Osteoblast (primary cell): ENCODE results near the gene SOX5. TPM values are rescaled to one million over a fixed set of nuclear protein-coding genes. Genes with fewer than 3 reads are reported as not detected.
A peak's percentile ranks its signal among the peaks of the same experiment; 100 is the strongest.
"Not testable (repeated sequence)": the region's sequence is repeated elsewhere in the genome, so short reads cannot be mapped to it uniquely, and the experiment has no call there.

Source experiments
- DNase-seq: peaks from one replicate; pipeline ENCODE4 v3.0.0; 2011; ENCODE audit warnings: low spot score, mixed read lengths; ENCODE audit not compliant: insufficient read length; ENCODE audit errors: missing footprints
- H2AFZ ChIP-seq: 2 replicates; pipeline ENCODE4 v1.6.0; 2011; ENCODE audit warnings: mild to moderate bottlenecking, low read length
- H3K27ac ChIP-seq: 2 replicates; pipeline ENCODE4 v1.5.1; 2011; ENCODE audit warnings: mild to moderate bottlenecking, low read depth, low read length, moderate library complexity
- H3K27me3 ChIP-seq: 2 replicates; pipeline ENCODE4 v1.6.0; 2012; ENCODE audit warnings: mild to moderate bottlenecking, control low read depth, inconsistent platforms, low read length, moderate library complexity; ENCODE audit not compliant: insufficient read depth
- H3K36me3 ChIP-seq: 2 replicates; pipeline ENCODE4 v1.5.1; 2011; ENCODE audit warnings: mild to moderate bottlenecking, low read length, control low read depth, moderate library complexity; ENCODE audit not compliant: insufficient read depth
- H3K4me1 ChIP-seq: 2 replicates; pipeline ENCODE4 v1.5.1; 2011; ENCODE audit warnings: mild to moderate bottlenecking, low read length, control low read depth, moderate library complexity; ENCODE audit not compliant: insufficient read depth
- H3K4me2 ChIP-seq: 2 replicates; pipeline ENCODE4 v1.6.0; 2011; ENCODE audit warnings: mild to moderate bottlenecking, low read length; ENCODE audit not compliant: insufficient read depth
- H3K4me3 ChIP-seq: fragments of 200-600 bp; sonication (generic); 3 replicates; pipeline ENCODE4 v1.5.1; 2012; ENCODE audit warnings: mild to moderate bottlenecking, low read length, inconsistent platforms; ENCODE audit not compliant: insufficient read depth
- H3K79me2 ChIP-seq: 2 replicates; pipeline ENCODE4 v1.6.0; 2012; ENCODE audit warnings: mild to moderate bottlenecking, low read length, control low read depth, inconsistent platforms; ENCODE audit not compliant: insufficient read depth
- H3K9me3 ChIP-seq: 2 replicates; pipeline ENCODE4 v1.5.1; 2011; ENCODE audit warnings: low read depth, low read length, control low read depth
- H4K20me1 ChIP-seq: 2 replicates; pipeline ENCODE4 v1.6.0; 2012; ENCODE audit warnings: mild to moderate bottlenecking, low read length, control low read depth; ENCODE audit not compliant: insufficient read depth
- total RNA-seq: library from RNA; depleted of rRNA; stranded (reverse); fragments of >200 nt; gene quantifications from 2 replicates; pipeline ENCODE4 v1.2.3, GENCODE V29; 2012
- TF ChIP-seq, protein P1 (sequence below): IDR thresholded peaks from 2 replicates; pipeline ENCODE4 v1.5.1; 2011; ENCODE audit warnings: mild to moderate bottlenecking, low read depth, low read length, moderate library complexity; ENCODE audit errors: extremely low read depth

SOX5 gene
- total RNA-seq, 1 donor, result 5.1 TPM

DNA sequence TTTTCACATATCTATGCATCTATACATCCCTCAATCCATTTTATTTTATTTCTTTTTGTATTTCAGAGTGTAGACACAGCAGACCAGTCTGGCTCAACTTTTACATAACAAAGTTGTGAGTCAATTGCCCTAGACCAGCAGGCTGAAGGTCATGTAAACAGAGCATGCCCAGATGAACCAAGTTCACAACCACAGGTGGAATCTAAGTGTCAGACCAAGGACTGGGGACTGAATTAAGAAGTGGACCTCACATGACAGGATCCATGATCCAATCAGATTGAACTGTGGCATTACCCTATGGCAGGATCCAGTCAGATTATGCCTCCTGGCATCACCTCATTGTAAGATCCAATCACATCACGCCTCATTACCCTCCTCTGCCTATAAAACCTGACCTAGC is 455.8 kb downstream of the SOX5 start:
- no peaks in the 10 kb centered on the region for H4K20me1 ChIP-seq
- H3K36me3 ChIP-seq, result no peaks in the 10 kb centered on the region
- no peaks in the 10 kb centered on the region for H3K27me3 ChIP-seq
- H3K4me3 ChIP-seq, result no peak overlapping the region
- H2AFZ ChIP-seq, result no peak overlapping the region
- TF ChIP-seq, protein P1, sequence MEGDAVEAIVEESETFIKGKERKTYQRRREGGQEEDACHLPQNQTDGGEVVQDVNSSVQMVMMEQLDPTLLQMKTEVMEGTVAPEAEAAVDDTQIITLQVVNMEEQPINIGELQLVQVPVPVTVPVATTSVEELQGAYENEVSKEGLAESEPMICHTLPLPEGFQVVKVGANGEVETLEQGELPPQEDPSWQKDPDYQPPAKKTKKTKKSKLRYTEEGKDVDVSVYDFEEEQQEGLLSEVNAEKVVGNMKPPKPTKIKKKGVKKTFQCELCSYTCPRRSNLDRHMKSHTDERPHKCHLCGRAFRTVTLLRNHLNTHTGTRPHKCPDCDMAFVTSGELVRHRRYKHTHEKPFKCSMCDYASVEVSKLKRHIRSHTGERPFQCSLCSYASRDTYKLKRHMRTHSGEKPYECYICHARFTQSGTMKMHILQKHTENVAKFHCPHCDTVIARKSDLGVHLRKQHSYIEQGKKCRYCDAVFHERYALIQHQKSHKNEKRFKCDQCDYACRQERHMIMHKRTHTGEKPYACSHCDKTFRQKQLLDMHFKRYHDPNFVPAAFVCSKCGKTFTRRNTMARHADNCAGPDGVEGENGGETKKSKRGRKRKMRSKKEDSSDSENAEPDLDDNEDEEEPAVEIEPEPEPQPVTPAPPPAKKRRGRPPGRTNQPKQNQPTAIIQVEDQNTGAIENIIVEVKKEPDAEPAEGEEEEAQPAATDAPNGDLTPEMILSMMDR, result no peak
- no peaks in the 10 kb centered on the region for H3K79me2 ChIP-seq
- peak; percentile 15 for DNase-seq
- H3K4me1 ChIP-seq, result no peaks in the 10 kb centered on the region
- H3K4me2 ChIP-seq, result no peak overlapping the region
- H3K9me3 ChIP-seq, result no peaks in the 10 kb centered on the region
- no peak overlapping the region for H3K27ac ChIP-seq

DNA sequence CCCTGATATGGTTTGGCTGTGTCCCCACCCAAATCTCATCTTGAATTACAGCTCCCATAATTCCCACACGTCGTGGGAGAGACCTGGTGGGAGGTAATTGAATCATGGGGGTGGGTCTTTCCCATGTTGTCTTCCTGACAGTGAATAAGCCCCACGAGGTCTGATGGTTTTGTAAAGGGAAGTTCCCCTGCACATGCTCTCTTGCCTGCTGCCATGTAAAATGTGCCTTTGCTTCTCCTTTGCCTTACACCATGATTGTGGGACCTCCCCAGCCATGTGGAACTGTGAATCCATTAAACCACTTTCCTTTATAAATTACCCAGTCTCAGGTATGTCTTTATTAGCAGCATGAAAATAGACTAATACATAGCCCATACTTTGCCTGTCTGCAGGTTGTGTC is 458.4 kb downstream of the SOX5 start:
- not testable (repeated sequence) for H3K4me2 ChIP-seq

DNA sequence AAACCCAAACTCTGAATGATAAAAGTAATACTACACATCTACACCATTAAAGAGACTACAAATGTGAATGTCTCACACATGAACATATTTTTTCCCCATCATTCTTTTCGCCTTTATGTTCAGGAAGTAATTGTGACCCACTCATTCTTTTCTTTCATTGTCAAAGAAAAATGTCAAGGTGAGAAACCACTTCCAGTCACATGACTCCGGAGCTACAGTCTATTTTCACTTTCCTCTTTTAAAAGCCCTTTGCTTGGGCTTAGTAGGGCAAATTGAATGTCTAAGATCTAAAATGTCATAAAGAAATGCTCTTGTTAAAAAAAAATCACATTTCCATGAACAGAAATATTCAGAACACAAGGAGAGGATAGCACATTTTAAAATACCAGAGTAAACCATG is 461.3 kb downstream of the SOX5 start:
- no peaks in the 10 kb centered on the region for H3K79me2 ChIP-seq
- no peaks in the 10 kb centered on the region for H3K9me3 ChIP-seq
- no peak overlapping the region for H3K27ac ChIP-seq
- no peak overlapping the region for H2AFZ ChIP-seq
- DNase-seq, result no peak
- H3K36me3 ChIP-seq, result no peaks in the 10 kb centered on the region
- H3K4me3 ChIP-seq, result no peak overlapping the region
- no peaks in the 10 kb centered on the region for H3K27me3 ChIP-seq
- no peaks in the 10 kb centered on the region for H3K4me1 ChIP-seq
- TF ChIP-seq, protein P1, result no peak
- H3K4me2 ChIP-seq, result no peak overlapping the region
- no peaks in the 10 kb centered on the region for H4K20me1 ChIP-seq

More for the DNA sequence above, 458.4 kb downstream of the SOX5 start:
- not testable (repeated sequence) for H3K4me3 ChIP-seq, H2AFZ ChIP-seq, DNase-seq, H3K27me3 ChIP-seq, H4K20me1 ChIP-seq, H3K79me2 ChIP-seq, H3K27ac ChIP-seq, H3K36me3 ChIP-seq, H3K9me3 ChIP-seq, H3K4me1 ChIP-seq

DNA sequence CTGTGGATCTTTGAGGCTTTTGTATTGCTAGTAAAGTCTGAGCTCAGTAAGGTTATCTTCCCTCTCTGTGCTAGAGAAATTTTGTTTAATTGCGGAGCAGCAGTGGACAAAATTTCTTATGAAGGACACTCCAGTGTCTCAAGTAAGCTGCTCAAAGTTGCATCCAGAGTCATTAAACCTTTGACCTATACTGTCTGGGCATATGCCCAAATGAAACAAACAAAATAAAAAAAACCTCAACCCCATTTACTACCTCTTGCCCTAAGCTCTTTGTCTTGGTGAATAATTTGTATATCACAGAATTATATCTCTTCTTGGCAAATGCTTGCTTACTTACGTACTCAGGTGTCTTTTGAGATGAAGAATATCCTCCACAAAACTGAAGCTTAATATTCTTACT is 465.2 kb downstream of the SOX5 start:
- no peak overlapping the region for H3K27ac ChIP-seq
- no peaks in the 10 kb centered on the region for H3K27me3 ChIP-seq
- TF ChIP-seq, protein P1, result no peak
- peak; percentile 5 for DNase-seq
- no peaks in the 10 kb centered on the region for H3K36me3 ChIP-seq
- H3K9me3 ChIP-seq, result no peaks in the 10 kb centered on the region
- no peak overlapping the region for H3K4me3 ChIP-seq
- no peak overlapping the region for H3K4me2 ChIP-seq
- no peaks in the 10 kb centered on the region for H3K79me2 ChIP-seq
- no peaks in the 10 kb centered on the region for H4K20me1 ChIP-seq
- H3K4me1 ChIP-seq, result no peaks in the 10 kb centered on the region
- H2AFZ ChIP-seq, result no peak overlapping the region
